C4-2B (cell line): ENCODE results near the gene KCNH2.

Experiments used
- H3K27ac ChIP-seq: fragments of 450-650 bp; 2 replicates; pipeline ENCODE4 v1.5.1; 2017
- CTCF ChIP-seq: fragments of 450-650 bp; conservative IDR thresholded peaks from 2 replicates; pipeline ENCODE4 v1.5.1; 2017; ENCODE audit warnings: mild to moderate bottlenecking
- ZFX ChIP-seq: fragments of 450-650 bp; IDR thresholded peaks from 2 replicates; pipeline ENCODE4 v1.6.1; 2017

Gene KCNH2

DNA sequence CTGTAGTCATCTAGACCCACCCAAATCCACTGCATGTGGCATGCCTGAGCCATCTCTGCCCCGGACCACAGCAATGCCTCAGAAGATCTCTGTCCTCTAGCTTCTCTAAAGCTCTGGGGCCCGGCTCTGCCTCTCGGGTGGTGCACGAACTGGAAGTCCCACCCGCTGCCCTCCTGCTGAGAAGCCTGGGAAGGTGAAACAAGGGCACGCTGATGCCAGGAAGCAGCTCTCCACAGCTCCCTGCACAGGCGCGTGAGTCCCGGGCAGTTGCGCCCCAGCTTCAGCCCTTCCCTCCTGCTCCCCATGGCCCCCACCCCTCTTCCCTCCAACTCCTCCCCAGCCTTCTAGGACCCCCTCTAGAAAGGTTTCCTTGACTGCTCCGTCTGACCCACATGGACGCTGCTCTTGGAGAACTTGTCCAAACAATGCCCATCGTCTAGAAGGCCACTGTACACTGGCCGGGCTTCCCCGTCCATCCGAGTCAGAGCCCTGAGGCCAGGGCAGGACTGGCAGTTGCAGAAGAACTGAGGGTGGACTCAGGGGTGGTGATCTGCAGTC is 12.8 kb downstream of the KCNH2 start:
- no peak overlapping the region for H3K27ac ChIP-seq
- no peak for TF ChIP-seq ZFX
- TF ChIP-seq CTCF: no peak

DNA sequence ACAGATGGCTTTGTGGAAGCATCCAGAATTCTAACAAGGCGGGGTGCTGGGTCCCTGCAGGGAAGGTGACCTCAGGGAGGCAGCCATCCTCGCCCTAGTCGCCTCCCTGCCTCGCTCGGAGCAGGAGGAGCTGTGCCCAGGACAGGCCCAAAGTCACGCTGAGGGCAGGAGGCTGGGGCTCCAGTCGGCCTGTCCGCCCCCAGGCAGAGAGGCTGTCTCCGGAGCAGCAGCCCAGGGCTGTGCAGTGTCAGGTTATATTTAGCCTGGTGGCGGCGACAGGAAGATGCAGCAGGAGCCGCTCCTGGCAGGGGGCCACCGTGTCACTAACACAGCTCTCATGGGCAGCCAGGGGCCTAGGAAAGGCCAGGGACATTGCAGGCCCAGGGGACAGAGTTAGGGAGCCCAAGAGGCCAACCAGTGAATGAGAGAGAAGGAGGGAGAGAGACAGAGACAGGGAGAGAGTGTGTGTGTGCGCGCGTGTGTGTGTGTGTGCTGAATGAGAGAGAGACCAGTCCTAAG is 13.5 kb downstream of the KCNH2 start:
- H3K27ac ChIP-seq: no peak overlapping the region
- TF ChIP-seq ZFX (no peak), CTCF (no peak)

- no peak for TF ChIP-seq CTCF
- no peak for TF ChIP-seq ZFX
- no peak overlapping the region for H3K27ac ChIP-seq
Observed at GRCh38 chr7:150963707-150964559, 14.2 kb downstream of the KCNH2 start.

GRCh38 chr7:150962553-150963399 is 15.3 kb downstream of the KCNH2 start:
- H3K27ac ChIP-seq: no peak overlapping the region
- TF ChIP-seq ZFX (no peak), CTCF (no peak; the same call in 1 of the 2 replicates)

- TF ChIP-seq ZFX (no peak), CTCF (no peak)
- H3K27ac ChIP-seq: no peak overlapping the region
Observed at GRCh38 chr7:150962290-150962552, 15.9 kb downstream of the KCNH2 start.

- TF ChIP-seq ZFX: no peak
- no peak for TF ChIP-seq CTCF
- H3K27ac ChIP-seq: no peak overlapping the region
Observed at GRCh38 chr7:150961510-150962289, 16.4 kb downstream of the KCNH2 start.
